Measurements from ENCODE around the gene TLX2.

DNA sequence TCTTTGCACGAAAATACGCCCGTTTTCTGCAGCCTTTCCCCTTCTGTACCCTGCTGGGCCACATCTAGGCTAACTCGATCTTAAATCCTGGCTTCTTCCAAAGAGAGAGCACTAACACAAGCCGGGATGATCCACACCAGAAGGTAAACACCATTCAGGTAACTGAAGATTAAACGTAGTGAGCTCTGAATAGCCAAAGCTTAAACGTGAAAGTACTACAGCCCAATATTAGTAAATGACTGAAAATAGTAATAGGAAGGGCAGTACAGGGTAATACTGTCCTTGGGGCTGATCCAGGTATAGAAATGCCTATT is 41.3 kb upstream of the TLX2 start:
- TF ChIP-seq, protein P1, sequence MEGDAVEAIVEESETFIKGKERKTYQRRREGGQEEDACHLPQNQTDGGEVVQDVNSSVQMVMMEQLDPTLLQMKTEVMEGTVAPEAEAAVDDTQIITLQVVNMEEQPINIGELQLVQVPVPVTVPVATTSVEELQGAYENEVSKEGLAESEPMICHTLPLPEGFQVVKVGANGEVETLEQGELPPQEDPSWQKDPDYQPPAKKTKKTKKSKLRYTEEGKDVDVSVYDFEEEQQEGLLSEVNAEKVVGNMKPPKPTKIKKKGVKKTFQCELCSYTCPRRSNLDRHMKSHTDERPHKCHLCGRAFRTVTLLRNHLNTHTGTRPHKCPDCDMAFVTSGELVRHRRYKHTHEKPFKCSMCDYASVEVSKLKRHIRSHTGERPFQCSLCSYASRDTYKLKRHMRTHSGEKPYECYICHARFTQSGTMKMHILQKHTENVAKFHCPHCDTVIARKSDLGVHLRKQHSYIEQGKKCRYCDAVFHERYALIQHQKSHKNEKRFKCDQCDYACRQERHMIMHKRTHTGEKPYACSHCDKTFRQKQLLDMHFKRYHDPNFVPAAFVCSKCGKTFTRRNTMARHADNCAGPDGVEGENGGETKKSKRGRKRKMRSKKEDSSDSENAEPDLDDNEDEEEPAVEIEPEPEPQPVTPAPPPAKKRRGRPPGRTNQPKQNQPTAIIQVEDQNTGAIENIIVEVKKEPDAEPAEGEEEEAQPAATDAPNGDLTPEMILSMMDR (IDR thresholded peaks at IDR 0.05; ENCODE audit: low read length) = no peak
- TF ChIP-seq EZH2 (IDR thresholded peaks at IDR 0.05; ENCODE audit: borderline replicate concordance, low read length) = no peak
